Nephron (organoid): ENCODE results near the gene ICAM2.

Experiments used
- H3K27ac Mint-ChIP-seq, 3 experiments: 2 replicates each; pipeline ENCODE4 v1.8.0; 2020; ENCODE audit warnings: mixed read lengths in 3 of 3, mild to moderate bottlenecking in 2 of 3, moderate library complexity in 1 of 3
- H3K27me3 Mint-ChIP-seq: 2 replicates; pipeline ENCODE4 v1.8.0; 2021; ENCODE audit warnings: low read depth, mild to moderate bottlenecking, moderate library complexity, mixed read lengths
- H3K36me3 Mint-ChIP-seq: 2 replicates; pipeline ENCODE4 v1.8.0; 2020; ENCODE audit warnings: low read depth, mixed read lengths
- H3K4me1 Mint-ChIP-seq: 2 replicates; pipeline ENCODE4 v1.8.0; 2020; ENCODE audit warnings: mixed read lengths
- H3K4me3 Mint-ChIP-seq, 3 experiments: 2 replicates each; pipeline ENCODE4 v1.8.0; 2020; ENCODE audit warnings: mild to moderate bottlenecking in 3 of 3, mixed read lengths in 3 of 3, moderate library complexity in 2 of 3
- H3K9me3 Mint-ChIP-seq: 2 replicates; pipeline ENCODE4 v1.8.0; 2020; ENCODE audit warnings: mixed read lengths
- CTCF ChIP-seq, 3 experiments: fragments of 200-600 bp; sonication (generic); IDR thresholded peaks; one replicate each; pipeline ENCODE4 v1.5.0; 2021; ENCODE audit warnings: antibody characterized with exemption in 3 of 3; ENCODE audit not compliant: unreplicated experiment in 3 of 3

Gene ICAM2

GRCh38 chr17:64037180-64037579 lies 16.7 kb upstream of the ICAM2 start:
- Mint-ChIP-seq H3K27me3 (peaks cover 4% of the 10 kb centered on the region), H3K4me3 (no peak overlapping the region), H3K9me3 (no peaks in the 10 kb centered on the region), H3K36me3 (peaks cover 12% of the 10 kb centered on the region), H3K4me1 (peaks cover 8% of the 10 kb centered on the region), H3K27ac (peak overlapping the region in 1 of 3 experiments; percentile 5)
- TF ChIP-seq CTCF (IDR thresholded peaks at IDR 0.05; ENCODE audit: unreplicated experiment in 3 of 3) = no peak

- no peak for TF ChIP-seq CTCF (IDR thresholded peaks at IDR 0.05; ENCODE audit: unreplicated experiment in 3 of 3)
- Mint-ChIP-seq H3K36me3 (peaks cover 5% of the 10 kb centered on the region), H3K9me3 (no peaks in the 10 kb centered on the region), H3K27ac (no peak overlapping the region), H3K4me3 (no peak overlapping the region), H3K27me3 (peaks cover 4% of the 10 kb centered on the region), H3K4me1 (peaks cover 5% of the 10 kb centered on the region)
Measured at GRCh38 chr17:64036198-64036922, 15.9 kb upstream of the ICAM2 start.

- peaks cover 2% of the 10 kb centered on the region for H3K36me3 Mint-ChIP-seq
- TF ChIP-seq CTCF (IDR thresholded peaks at IDR 0.05; ENCODE audit: unreplicated experiment in 3 of 3) = no peak
- H3K4me3 Mint-ChIP-seq = no peak overlapping the region
- H3K27ac Mint-ChIP-seq = no peak overlapping the region
- peaks cover 4% of the 10 kb centered on the region for H3K27me3 Mint-ChIP-seq
- H3K4me1 Mint-ChIP-seq = no peaks in the 10 kb centered on the region
- no peaks in the 10 kb centered on the region for H3K9me3 Mint-ChIP-seq
Measured at GRCh38 chr17:64032081-64032480, 11.6 kb upstream of the ICAM2 start.

DNA sequence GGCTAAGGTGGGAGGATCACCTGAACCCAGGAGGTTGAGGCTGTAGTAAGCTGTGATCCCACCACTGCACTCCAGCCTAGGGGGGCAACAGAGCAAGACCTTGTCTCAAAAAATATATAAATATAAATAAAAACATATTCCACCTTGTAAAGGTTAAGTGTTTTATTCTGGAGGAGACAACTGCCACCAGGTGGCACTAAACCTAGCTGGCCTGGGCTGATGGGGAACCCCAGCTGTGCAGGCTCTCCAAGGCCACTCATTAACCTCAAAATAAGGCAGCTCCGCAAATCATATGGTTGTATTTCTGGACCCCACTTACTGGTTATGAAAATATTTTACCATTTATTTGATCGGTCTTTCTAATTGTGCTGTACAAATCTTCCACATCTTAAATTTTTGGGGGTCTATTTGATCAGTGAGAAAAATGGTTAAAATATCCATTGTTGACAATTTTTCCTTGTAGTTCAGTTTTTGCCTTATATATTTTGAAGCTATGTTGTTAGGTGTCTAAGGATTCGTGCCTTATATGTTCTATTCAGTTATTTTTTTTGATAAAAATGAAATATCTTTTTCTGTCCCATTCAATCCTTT lies 8.5 kb upstream of the ICAM2 start:
- Mint-ChIP-seq H3K27me3 (peaks cover 10% of the 10 kb centered on the region), H3K36me3 (no peaks in the 10 kb centered on the region)

GRCh38 chr17:64025732-64026294 lies 5.4 kb upstream of the ICAM2 start:
- H3K4me3 Mint-ChIP-seq = peak overlapping the region in 1 of 3 experiments; percentile 34
- TF ChIP-seq CTCF (IDR thresholded peaks at IDR 0.05; ENCODE audit: unreplicated experiment in 3 of 3) = peak; percentile 85 to 94 (median 88)
- no peaks in the 10 kb centered on the region for H3K9me3 Mint-ChIP-seq
- H3K27ac Mint-ChIP-seq = no peak overlapping the region
- H3K27me3 Mint-ChIP-seq = peaks cover 10% of the 10 kb centered on the region
- H3K36me3 Mint-ChIP-seq = no peaks in the 10 kb centered on the region
- peaks cover 5% of the 10 kb centered on the region for H3K4me1 Mint-ChIP-seq

More for the DNA sequence above, 8.5 kb upstream of the ICAM2 start:
- Mint-ChIP-seq H3K4me1 (peaks cover 5% of the 10 kb centered on the region), H3K27ac (no peak overlapping the region), H3K4me3 (no peak overlapping the region), H3K9me3 (no peaks in the 10 kb centered on the region)
- peak; percentile 74 to 77 (median 74) for TF ChIP-seq CTCF (IDR thresholded peaks at IDR 0.05; ENCODE audit: unreplicated experiment in 3 of 3)
